SU-DHL-6 (cell line): ENCODE measurements around the gene MAN2B1.

Experiments
- H2AFZ ChIP-seq: fragments of 200-600 bp; sonication (generic); 2 replicates; pipeline ENCODE4 v1.6.1; 2014; ENCODE audit warnings: low read depth, mild to moderate bottlenecking, moderate library complexity, mixed read lengths, antibody characterized with exemption, low read length; ENCODE audit not compliant: severe bottlenecking
- H3F3A ChIP-seq: fragments of 200-600 bp; shearing (Covaris generic); 2 replicates; pipeline ENCODE4 v1.6.0; 2016; ENCODE audit warnings: antibody characterized with exemption, mild to moderate bottlenecking; ENCODE audit not compliant: insufficient read depth
- H3K27ac ChIP-seq: fragments of 200-600 bp; sonication (generic); 2 replicates; pipeline ENCODE4 v1.5.1; 2016; ENCODE audit warnings: low read depth, mild to moderate bottlenecking, low read length, moderate library complexity, mixed read lengths
- H3K27me3 ChIP-seq: fragments of 200-600 bp; sonication (generic), shearing (Covaris generic); 2 replicates; pipeline ENCODE4 v1.6.0; 2014; ENCODE audit warnings: mild to moderate bottlenecking, low read length
- H3K36me3 ChIP-seq: fragments of 200-600 bp; sonication (generic); 2 replicates; pipeline ENCODE4 v1.6.1; 2014; ENCODE audit warnings: mild to moderate bottlenecking, low read length, mixed read lengths
- H3K4me2 ChIP-seq: fragments of 300-600, 200-600 bp; shearing (Covaris generic), sonication (generic); 2 replicates; pipeline ENCODE4 v1.6.0; 2014; ENCODE audit warnings: low read length, low read depth, mild to moderate bottlenecking; ENCODE audit not compliant: poor library complexity, severe bottlenecking
- H3K4me3 ChIP-seq: fragments of 200-600 bp; sonication (generic); 2 replicates; pipeline ENCODE4 v1.5.1; 2014; ENCODE audit warnings: antibody characterized with exemption, low read length, mild to moderate bottlenecking, mixed read lengths; ENCODE audit not compliant: insufficient read depth, poor library complexity, severe bottlenecking
- H3K79me2 ChIP-seq: fragments of 200-600 bp; sonication (generic); 2 replicates; pipeline ENCODE4 v1.6.1; 2014; ENCODE audit warnings: mild to moderate bottlenecking, low read length, moderate library complexity; ENCODE audit not compliant: insufficient read depth
- H3K9ac ChIP-seq: fragments of 200-600 bp; sonication (generic); 2 replicates; pipeline ENCODE4 v1.7.0; 2014; ENCODE audit warnings: mild to moderate bottlenecking, low read length
- H3K9me2 ChIP-seq: fragments of 200-600 bp; sonication (generic); replicated peaks from 2 replicates; pipeline ENCODE4 v1.6.1; 2014; ENCODE audit warnings: low read length; ENCODE audit not compliant: insufficient read depth
- H3K9me3 ChIP-seq: fragments of 200-600 bp; sonication (generic); 2 replicates; pipeline ENCODE4 v1.6.1; 2014; ENCODE audit warnings: low read length, mixed read lengths; ENCODE audit not compliant: insufficient read depth
- H4K20me1 ChIP-seq: fragments of 200-600 bp; sonication (generic); 2 replicates; pipeline ENCODE4 v1.6.1; 2014; ENCODE audit warnings: low read depth, mild to moderate bottlenecking, antibody characterized with exemption, low read length, moderate library complexity, mixed read lengths
- EZH2phosphoT487 ChIP-seq: fragments of 200-600 bp; sonication (generic), shearing (Covaris generic); conservative IDR thresholded peaks from 2 replicates; pipeline ENCODE4 v1.6.1; 2018; ENCODE audit warnings: mild to moderate bottlenecking, antibody characterized with exemption, low read length, moderate library complexity, mixed read lengths
- TF ChIP-seq, protein P1 (sequence below): fragments of 200-600 bp; sonication (generic); IDR thresholded peaks from one replicate; pipeline ENCODE4 v1.5.1; 2017; ENCODE audit warnings: antibody characterized with exemption, mild to moderate bottlenecking, low read length, moderate library complexity; ENCODE audit not compliant: insufficient read depth, poor library complexity, severe bottlenecking

Gene MAN2B1

DNA sequence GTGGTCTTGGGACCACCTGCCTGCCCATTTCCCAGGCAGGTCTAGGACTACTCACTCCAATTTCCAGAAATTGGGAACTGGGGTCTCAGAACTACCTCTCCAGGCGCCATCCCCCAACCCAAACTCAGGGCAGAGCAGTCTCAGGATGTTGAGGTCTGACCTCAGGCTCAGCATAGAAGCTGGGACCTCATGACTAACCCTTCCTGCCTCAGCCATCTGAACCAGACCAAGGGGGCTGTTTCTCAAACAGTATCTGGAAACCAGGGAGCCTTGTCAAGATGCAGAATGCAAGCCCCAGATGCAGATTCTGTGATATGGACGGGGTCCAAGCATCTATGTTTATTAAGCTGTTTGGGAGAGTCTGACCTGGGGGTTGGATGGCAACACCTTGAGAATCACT lies 28.6 kb upstream of the MAN2B1 start:
- Histone ChIP-seq H3K4me3 (no peak overlapping the region), H2AFZ (no peak overlapping the region), H3F3A (peaks cover 24% of the 10 kb centered on the region), H3K79me2 (no peaks in the 10 kb centered on the region), H3K9me3 (no peaks in the 10 kb centered on the region), H3K4me2 (no peak overlapping the region), H3K9me2 (no peaks in the 10 kb centered on the region), H3K27me3 (no peaks in the 10 kb centered on the region), H3K9ac (no peak overlapping the region), H4K20me1 (no peaks in the 10 kb centered on the region), H3K36me3 (no peaks in the 10 kb centered on the region), H3K27ac (no peak overlapping the region)
- no peak for TF ChIP-seq EZH2phosphoT487
- TF ChIP-seq, protein P1, sequence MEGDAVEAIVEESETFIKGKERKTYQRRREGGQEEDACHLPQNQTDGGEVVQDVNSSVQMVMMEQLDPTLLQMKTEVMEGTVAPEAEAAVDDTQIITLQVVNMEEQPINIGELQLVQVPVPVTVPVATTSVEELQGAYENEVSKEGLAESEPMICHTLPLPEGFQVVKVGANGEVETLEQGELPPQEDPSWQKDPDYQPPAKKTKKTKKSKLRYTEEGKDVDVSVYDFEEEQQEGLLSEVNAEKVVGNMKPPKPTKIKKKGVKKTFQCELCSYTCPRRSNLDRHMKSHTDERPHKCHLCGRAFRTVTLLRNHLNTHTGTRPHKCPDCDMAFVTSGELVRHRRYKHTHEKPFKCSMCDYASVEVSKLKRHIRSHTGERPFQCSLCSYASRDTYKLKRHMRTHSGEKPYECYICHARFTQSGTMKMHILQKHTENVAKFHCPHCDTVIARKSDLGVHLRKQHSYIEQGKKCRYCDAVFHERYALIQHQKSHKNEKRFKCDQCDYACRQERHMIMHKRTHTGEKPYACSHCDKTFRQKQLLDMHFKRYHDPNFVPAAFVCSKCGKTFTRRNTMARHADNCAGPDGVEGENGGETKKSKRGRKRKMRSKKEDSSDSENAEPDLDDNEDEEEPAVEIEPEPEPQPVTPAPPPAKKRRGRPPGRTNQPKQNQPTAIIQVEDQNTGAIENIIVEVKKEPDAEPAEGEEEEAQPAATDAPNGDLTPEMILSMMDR: no peak

DNA sequence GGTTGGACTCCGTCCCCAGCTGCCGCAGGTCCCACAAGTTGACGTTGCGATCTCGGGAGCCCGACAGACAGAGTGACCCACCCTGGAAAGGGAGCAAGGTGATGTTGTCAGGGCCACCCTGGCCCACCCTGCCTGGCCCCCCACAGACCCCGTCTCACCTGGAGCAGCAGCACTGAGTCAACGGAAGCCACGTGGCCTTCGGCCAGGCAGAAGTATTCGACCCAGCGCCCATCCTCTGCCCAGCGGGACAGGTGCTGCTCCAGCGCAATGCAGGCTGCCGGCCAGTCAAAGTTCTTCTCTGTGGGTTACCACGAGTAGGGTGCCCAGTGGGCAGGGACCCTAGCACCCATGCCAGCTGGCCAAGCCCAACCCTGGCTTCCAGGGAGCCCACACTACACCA lies 28.1 kb upstream of the MAN2B1 start:
- TF ChIP-seq, protein P1: no peak
- TF ChIP-seq EZH2phosphoT487: no peak
- H3K9me2 ChIP-seq: no peaks in the 10 kb centered on the region
- no peak overlapping the region for H3K4me3 ChIP-seq
- peaks cover 24% of the 10 kb centered on the region for H3F3A ChIP-seq
- no peak overlapping the region for H3K27ac ChIP-seq
- no peak overlapping the region for H2AFZ ChIP-seq
- H3K36me3 ChIP-seq: no peaks in the 10 kb centered on the region
- H3K9me3 ChIP-seq: no peaks in the 10 kb centered on the region
- H3K79me2 ChIP-seq: no peaks in the 10 kb centered on the region
- no peaks in the 10 kb centered on the region for H3K27me3 ChIP-seq
- no peak overlapping the region for H3K4me2 ChIP-seq
- H4K20me1 ChIP-seq: no peaks in the 10 kb centered on the region
- no peak overlapping the region for H3K9ac ChIP-seq

DNA sequence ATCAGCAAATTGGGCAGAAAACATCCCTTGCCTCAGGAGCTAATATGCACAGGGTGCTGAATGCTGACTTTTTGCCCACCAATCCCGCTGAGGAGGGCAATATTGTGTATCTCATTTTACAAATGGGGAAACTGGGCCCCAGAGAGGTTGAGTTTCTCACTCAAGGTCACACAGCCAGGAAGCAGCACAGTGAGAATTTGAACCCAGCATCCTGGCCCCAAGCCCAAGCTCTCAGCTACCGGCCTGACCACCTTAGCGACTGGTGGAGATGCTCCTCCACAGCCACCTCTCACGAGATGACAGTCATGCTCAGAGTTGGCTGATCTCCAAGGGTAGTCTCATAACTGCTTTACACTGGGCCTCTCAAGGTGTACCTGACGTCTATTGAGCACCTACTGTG lies 26.4 kb upstream of the MAN2B1 start:
- Histone ChIP-seq H3K36me3 (no peaks in the 10 kb centered on the region), H4K20me1 (no peaks in the 10 kb centered on the region), H3K27me3 (no peaks in the 10 kb centered on the region), H3K9me3 (no peaks in the 10 kb centered on the region), H3F3A (peaks cover 10% of the 10 kb centered on the region), H3K4me3 (no peak overlapping the region), H3K27ac (no peak overlapping the region), H3K79me2 (no peaks in the 10 kb centered on the region), H3K9me2 (no peaks in the 10 kb centered on the region), H2AFZ (no peak overlapping the region), H3K4me2 (no peak overlapping the region), H3K9ac (no peak overlapping the region)
- TF ChIP-seq, protein P1: no peak
- no peak for TF ChIP-seq EZH2phosphoT487
